ENCODE data around the gene COL27A1. TPM values are rescaled to one million over a fixed set of nuclear protein-coding genes. Genes with fewer than 3 reads are reported as not detected.
A peak's percentile ranks its signal among the peaks of the same experiment; 100 is the strongest.

The COL27A1 gene
- total and polyA plus RNA-seq, 7 donors, result 1.4 to 13.3 (median 4.3) TPM

- no peak for DNase-seq
- Histone ChIP-seq H3K4me3 (no peak overlapping the region), H3K27ac (no peak overlapping the region), H3K9me3 (no peaks in the 10 kb centered on the region), H3K4me1 (no peaks in the 10 kb centered on the region), H3K36me3 (peaks cover 9 to 52% (median 23%) of the 10 kb centered on the region in 4 donors), H3K27me3 (no peaks in the 10 kb centered on the region)
- WGBS, 2 donors, result 81% methylated on average over 10 of the region's 10 CpGs
- intact Hi-C loops (cut with DNase I), result no loop called here
- TF ChIP-seq CTCF (IDR thresholded peaks at IDR 0.05), result no peak
- TF ChIP-seq POLR2AphosphoS5 (IDR thresholded peaks at IDR 0.05), result no peak
- no peak for TF ChIP-seq POLR2A (IDR thresholded peaks at IDR 0.05)
- no peak for TF ChIP-seq EP300 (IDR thresholded peaks at IDR 0.05)
Observed at GRCh38 chr9:114336157-114336556, 180.8 kb downstream of the COL27A1 start.

- no peak for DNase-seq
- intact Hi-C loops (cut with DNase I), result no loop called here
- TF ChIP-seq CTCF (IDR thresholded peaks at IDR 0.05) (no peak), EP300 (IDR thresholded peaks at IDR 0.05) (no peak), POLR2A (IDR thresholded peaks at IDR 0.05) (no peak), POLR2AphosphoS5 (IDR thresholded peaks at IDR 0.05) (no peak)
- WGBS, 2 donors, result 92 to 94% methylated on average over 23 of the region's 23 CpGs
- peaks cover 9 to 59% (median 26%) of the 10 kb centered on the region in 4 donors for H3K36me3 ChIP-seq
- no peak overlapping the region for H3K27ac ChIP-seq
- no peaks in the 10 kb centered on the region for H3K4me1 ChIP-seq
- no peak overlapping the region for H3K4me3 ChIP-seq
- no peaks in the 10 kb centered on the region for H3K27me3 ChIP-seq
- H3K9me3 ChIP-seq, result no peaks in the 10 kb centered on the region
Observed at GRCh38 chr9:114336699-114337395, 181.5 kb downstream of the COL27A1 start.

DNA sequence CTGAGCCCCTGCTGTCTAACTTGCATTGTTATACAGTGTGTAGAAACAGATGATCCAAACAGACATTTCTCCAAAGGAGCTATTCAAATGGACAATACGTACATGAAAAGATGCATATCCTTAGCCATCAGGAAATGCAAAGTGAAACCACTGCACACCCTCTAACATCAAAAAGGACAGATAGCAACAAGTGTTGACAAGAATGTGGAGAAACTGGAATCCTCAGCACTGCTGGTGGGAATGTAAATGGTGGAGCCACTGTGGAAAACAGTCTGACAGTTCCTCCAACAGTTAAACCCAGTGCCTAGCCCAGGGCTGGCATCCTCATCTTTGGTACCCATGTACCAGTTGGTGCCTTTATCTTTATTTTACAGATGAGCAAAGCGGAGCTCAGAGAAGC, 182.8 kb downstream of the COL27A1 start:
- no peak for DNase-seq
- intact Hi-C loops (cut with DNase I), result no loop called here
- TF ChIP-seq POLR2A (IDR thresholded peaks at IDR 0.05) (no peak), EP300 (IDR thresholded peaks at IDR 0.05) (no peak), CTCF (IDR thresholded peaks at IDR 0.05) (no peak), POLR2AphosphoS5 (IDR thresholded peaks at IDR 0.05) (no peak)
- Histone ChIP-seq H3K9me3 (no peaks in the 10 kb centered on the region), H3K36me3 (peaks cover 15 to 72% (median 26%) of the 10 kb centered on the region in 4 donors), H3K27me3 (no peaks in the 10 kb centered on the region), H3K27ac (no peak overlapping the region), H3K4me3 (no peak overlapping the region), H3K4me1 (peaks cover 0 to 4% (median 2%) of the 10 kb centered on the region in 4 donors)
- WGBS, 2 donors, result 90 to 96% methylated on average over 2 of the region's 2 CpGs

DNA sequence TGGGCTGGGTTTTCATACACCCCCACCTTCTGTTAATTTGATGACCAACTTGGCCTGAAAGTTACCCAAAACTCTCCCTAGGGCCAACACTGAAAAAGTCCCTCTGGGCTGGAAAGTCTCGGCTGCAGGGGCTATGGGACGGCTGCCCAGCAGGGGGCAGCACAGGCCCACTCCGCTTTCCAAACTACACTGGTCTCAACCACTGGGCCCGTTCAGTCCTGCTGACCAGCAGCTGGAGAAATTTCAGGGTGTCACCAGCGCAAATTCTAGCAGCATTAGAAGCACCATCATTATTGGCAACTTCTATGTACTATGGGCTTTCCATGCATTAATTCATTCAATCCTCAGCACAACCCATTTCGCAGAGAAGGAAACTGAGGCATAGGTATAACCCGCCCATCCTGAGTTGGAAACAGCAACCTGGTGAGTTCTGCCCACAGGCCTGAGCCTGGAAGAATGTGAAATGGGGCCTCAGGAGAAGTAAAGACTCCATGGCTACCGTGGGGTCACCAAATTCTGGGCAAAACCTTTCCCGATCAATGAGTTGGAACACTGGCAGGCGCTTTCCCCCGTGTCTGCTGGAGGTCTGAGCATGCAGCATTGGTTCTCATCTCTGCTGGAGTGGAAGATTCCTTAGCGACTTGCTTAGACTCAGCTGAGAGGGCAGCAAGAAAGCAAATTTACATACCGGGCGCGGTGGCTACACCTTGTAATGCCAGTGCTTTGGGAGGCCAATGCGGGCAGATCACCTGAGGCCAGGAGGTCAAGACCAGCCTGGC, 184.0 kb downstream of the COL27A1 start:
- intact Hi-C loops (cut with DNase I), result no loop called here
- Histone ChIP-seq H3K9me3 (no peaks in the 10 kb centered on the region), H3K36me3 (peaks cover 16 to 79% (median 26%) of the 10 kb centered on the region in 4 donors), H3K27me3 (no peaks in the 10 kb centered on the region), H3K4me1 (peaks cover 0 to 14% (median 13%) of the 10 kb centered on the region in 4 donors), H3K27ac (no peak overlapping the region), H3K4me3 (no peak overlapping the region)
- 84 to 86% methylated on average over 16 of the region's 16 CpGs for WGBS, 2 donors
- no peak for TF ChIP-seq EP300 (IDR thresholded peaks at IDR 0.05)
- peak; percentile 45 to 77 (median 66) for TF ChIP-seq CTCF (IDR thresholded peaks at IDR 0.05)
- peak; percentile 76 for DNase-seq
